Measurements from ENCODE around the gene CNTNAP2.

GRCh38 chr7:148182264-148182663, 2065.7 kb downstream of the CNTNAP2 start:
- no peak for TF ChIP-seq POLR2A (IDR thresholded peaks at IDR 0.05)
- no peak for TF ChIP-seq CTCF (IDR thresholded peaks at IDR 0.05)
- TF ChIP-seq POLR2AphosphoS5 (IDR thresholded peaks at IDR 0.05): no peak

All from suprapubic skin (tissue), 4 donors.